WTC11 (cell line): Measurements from ENCODE around the gene PRSS33. TPM values are rescaled to one million over a fixed set of nuclear protein-coding genes. Genes with fewer than 3 reads are reported as not detected.

Experiments
- ATAC-seq: fragments of 200-7000 bp; cut with Tn5 transposase; 2 replicates; pipeline ENCODE4 v1.10.0; 2021; ENCODE audit warnings: mild to moderate bottlenecking, moderate library complexity
- CTCF ChIA-PET: fragments of 300-600 bp; sonication (Branson Sonifier 250); formaldehyde crosslinking; loops from one replicate; lab custom pipeline; 2021; ENCODE audit warnings: antibody characterized with exemption; lab: Charles Lee
- POLR2A ChIA-PET: fragments of 350-600 bp; sonication (Branson Sonifier 250); formaldehyde crosslinking; loops from one replicate; lab custom pipeline; 2021; ENCODE audit warnings: antibody characterized with exemption; lab: Charles Lee
- DNase-seq: peaks from one replicate; pipeline ENCODE4 v3.0.0; 2021; ENCODE audit warnings: low spot score
- H3K27ac Mint-ChIP-seq: 2 replicates; pipeline ENCODE4 v1.8.0; 2021; ENCODE audit warnings: mixed read lengths
- H3K27me3 Mint-ChIP-seq: 2 replicates; pipeline ENCODE4 v1.8.0; 2021; ENCODE audit warnings: low read depth, mild to moderate bottlenecking, moderate library complexity, mixed read lengths
- H3K36me3 Mint-ChIP-seq: 2 replicates; pipeline ENCODE4 v1.8.0; 2021; ENCODE audit warnings: mixed read lengths
- H3K4me1 Mint-ChIP-seq: 2 replicates; pipeline ENCODE4 v1.8.0; 2022; ENCODE audit warnings: mixed read lengths
- H3K4me3 Mint-ChIP-seq: 2 replicates; pipeline ENCODE4 v1.8.0; 2021; ENCODE audit warnings: mild to moderate bottlenecking, moderate library complexity, mixed read lengths
- H3K9me3 Mint-ChIP-seq: 2 replicates; pipeline ENCODE4 v1.8.0; 2021; ENCODE audit warnings: mixed read lengths
- ATF3 ChIP-seq: sonication (generic); formaldehyde crosslinking; conservative IDR thresholded peaks from 2 replicates; pipeline ENCODE4 v1.8.1; 2022; ENCODE audit warnings: mild to moderate bottlenecking, missing genetic modification reagents
- ELF4 ChIP-seq: sonication (generic); formaldehyde crosslinking; IDR thresholded peaks from 2 replicates; pipeline ENCODE4 v1.8.1; 2022; ENCODE audit warnings: low read depth, mild to moderate bottlenecking, moderate library complexity, missing genetic modification reagents
- ESRRA ChIP-seq: sonication (generic); formaldehyde crosslinking; IDR thresholded peaks from 2 replicates; pipeline ENCODE4 v1.8.1; 2022; ENCODE audit warnings: mild to moderate bottlenecking, missing genetic modification reagents, borderline replicate concordance
- ETV6 ChIP-seq: sonication (generic); formaldehyde crosslinking; IDR thresholded peaks from 2 replicates; pipeline ENCODE4 v1.8.1; 2022; ENCODE audit warnings: mild to moderate bottlenecking, missing genetic modification reagents
- MXD4 ChIP-seq: fragments of 250-450 bp; sonication (Bioruptor Pico); IDR thresholded peaks from 2 replicates; pipeline ENCODE4 v1.8.0; 2021; ENCODE audit warnings: mild to moderate bottlenecking, moderate library complexity, borderline replicate concordance
- NFYB ChIP-seq: sonication (generic); formaldehyde crosslinking; conservative IDR thresholded peaks from 2 replicates; pipeline ENCODE4 v1.8.0; 2022; ENCODE audit warnings: low read depth, missing genetic modification reagents
- NR3C1 ChIP-seq: sonication (generic); formaldehyde crosslinking; conservative IDR thresholded peaks from 2 replicates; pipeline ENCODE4 v1.8.1; 2023; ENCODE audit warnings: low read depth, mild to moderate bottlenecking, missing genetic modification reagents
- PREB ChIP-seq: sonication (generic); formaldehyde crosslinking; IDR thresholded peaks from 2 replicates; pipeline ENCODE4 v1.8.1; 2022; ENCODE audit warnings: mild to moderate bottlenecking, missing genetic modification reagents, moderate library complexity, borderline replicate concordance
- SOX15 ChIP-seq: fragments of 250-450 bp; sonication (Bioruptor Pico); IDR thresholded peaks from 2 replicates; pipeline ENCODE4 v1.9.0; 2021; ENCODE audit warnings: mild to moderate bottlenecking
- STAT6 ChIP-seq: sonication (generic); formaldehyde crosslinking; conservative IDR thresholded peaks from 2 replicates; pipeline ENCODE4 v1.8.1; 2023; ENCODE audit warnings: mild to moderate bottlenecking, low read depth, missing genetic modification reagents, moderate library complexity
- USF1 ChIP-seq: sonication (generic); formaldehyde crosslinking; IDR thresholded peaks from 2 replicates; pipeline ENCODE4 v1.8.0; 2022; ENCODE audit warnings: mild to moderate bottlenecking, missing genetic modification reagents
- ZMAT4 ChIP-seq: fragments of 250-450 bp; sonication (Bioruptor Pico); IDR thresholded peaks from 2 replicates; pipeline ENCODE4 v1.9.0; 2021; ENCODE audit warnings: mild to moderate bottlenecking
- ZNF281 ChIP-seq: sonication (generic); formaldehyde crosslinking; IDR thresholded peaks from 2 replicates; pipeline ENCODE4 v1.8.0; 2023; ENCODE audit warnings: mild to moderate bottlenecking, missing genetic modification reagents
- ZSCAN18 ChIP-seq: fragments of 250-450 bp; sonication (Bioruptor Pico); IDR thresholded peaks from 2 replicates; pipeline ENCODE4 v2.1.2; 2022; ENCODE audit warnings: mild to moderate bottlenecking, moderate library complexity
- total RNA-seq: library from RNA; stranded (reverse); gene quantifications from 3 replicates; pipeline ENCODE4 v1.2.3, GENCODE V29; 2021
- TF ChIP-seq, protein P1 (sequence below): sonication (generic); formaldehyde crosslinking; IDR thresholded peaks from 2 replicates; pipeline ENCODE4 v1.8.0; 2023; ENCODE audit warnings: missing genetic modification reagents, mild to moderate bottlenecking, borderline replicate concordance

The PRSS33 gene
- total RNA-seq, 1 experiment from 2014 or later, result 0.24 TPM

DNA sequence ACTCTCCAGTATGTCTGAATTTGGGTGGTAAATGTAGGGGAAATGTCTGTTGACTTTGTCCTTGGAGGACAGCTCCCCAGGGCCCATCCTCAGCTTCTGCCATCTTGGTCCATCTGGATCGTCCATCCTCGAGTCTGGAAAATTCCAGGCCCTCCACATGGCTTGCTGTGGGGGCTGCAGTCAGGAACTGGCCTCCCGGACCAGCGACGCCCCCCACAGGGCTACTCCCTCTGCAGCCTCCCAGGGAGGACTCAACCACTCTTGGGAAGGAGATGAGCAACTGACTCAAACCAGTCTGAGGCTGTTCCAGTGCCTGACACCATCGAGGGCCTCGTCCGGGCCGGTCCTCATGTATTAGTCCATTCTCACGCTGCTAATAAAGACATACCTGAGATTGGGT is 37.3 kb upstream of the PRSS33 start (continued):
- no peak for TF ChIP-seq ZNF281 (CRISPR knock-in tag)
- no peak for TF ChIP-seq ELF4 (CRISPR knock-in tag)
- no peak for TF ChIP-seq ATF3

DNA sequence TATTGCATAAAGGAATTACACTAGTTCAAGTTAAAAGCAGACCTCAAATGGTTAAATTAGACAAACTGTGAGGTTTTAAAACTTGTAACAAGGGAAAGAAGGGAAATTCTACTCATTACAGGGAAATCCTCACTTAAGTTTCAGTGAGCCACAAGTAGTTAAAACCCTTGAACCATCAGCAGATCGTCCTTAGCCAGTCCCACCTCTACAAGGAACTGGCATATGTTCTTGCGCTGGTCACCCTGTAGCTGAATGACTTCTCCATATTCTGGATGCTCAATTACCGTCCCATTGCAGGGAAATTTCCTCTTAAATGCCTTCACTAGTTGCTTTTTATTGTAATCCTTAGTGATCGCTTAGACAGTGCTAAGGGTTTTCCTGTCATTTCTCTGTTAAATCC is 35.1 kb upstream of the PRSS33 start:
- ChIA-PET POLR2A (no interaction called here), CTCF (interaction anchor here (0.6 to 2.0 kb wide), 3 partner anchors 11 to 1807 kb away, joined by 3 to 13 read pairs (median 4); no protein-coding TSS in a partner anchor)
- Mint-ChIP-seq H3K4me1 (no peaks in the 10 kb centered on the region), H3K9me3 (no peaks in the 10 kb centered on the region), H3K27ac (no peak overlapping the region), H3K36me3 (no peaks in the 10 kb centered on the region), H3K4me3 (no peak overlapping the region), H3K27me3 (no peaks in the 10 kb centered on the region)
- no peak for TF ChIP-seq STAT6 (CRISPR knock-in tag)
- no peak for TF ChIP-seq ZSCAN18 (CRISPR knock-in tag)
- no peak for TF ChIP-seq NFYB (CRISPR knock-in tag)
- no peak for TF ChIP-seq ESRRA (CRISPR knock-in tag)
- no peak for ATAC-seq
- DNase-seq, result no peak

DNA sequence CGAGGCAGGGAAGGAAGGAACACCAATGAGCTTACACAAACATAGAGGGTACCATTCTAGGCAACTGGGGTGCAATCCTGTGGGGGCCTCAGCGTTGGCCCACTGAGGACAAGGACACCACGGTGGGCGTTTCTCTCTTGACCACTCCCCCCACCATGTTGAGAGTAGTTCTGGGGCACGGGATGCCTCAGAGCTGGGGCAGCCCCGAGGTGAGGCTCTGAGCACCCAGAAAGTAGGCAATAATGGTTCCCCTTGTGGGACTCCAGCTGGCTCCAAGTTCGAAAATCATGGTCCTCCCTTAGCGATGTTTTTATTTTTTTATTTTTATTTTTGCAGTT is 34.8 kb upstream of the PRSS33 start:
- Mint-ChIP-seq H3K4me3 (no peak overlapping the region), H3K4me1 (no peaks in the 10 kb centered on the region), H3K27me3 (no peaks in the 10 kb centered on the region), H3K9me3 (no peaks in the 10 kb centered on the region), H3K27ac (no peak overlapping the region), H3K36me3 (no peaks in the 10 kb centered on the region)
- ChIA-PET CTCF (interaction anchor here (0.6 kb wide), 1 partner anchor 10 kb away, joined by 3 read pairs; no protein-coding TSS in a partner anchor), POLR2A (no interaction called here)
- ATAC-seq, result no peak
- DNase-seq, result no peak
- TF ChIP-seq PREB (CRISPR knock-in tag) (no peak), ZSCAN18 (CRISPR knock-in tag) (no peak), SOX15 (CRISPR knock-in tag) (no peak), ESRRA (CRISPR knock-in tag) (no peak), MXD4 (CRISPR knock-in tag) (no peak), ZMAT4 (CRISPR knock-in tag) (no peak), USF1 (CRISPR knock-in tag) (no peak), ELF4 (CRISPR knock-in tag) (no peak), NR3C1 (CRISPR knock-in tag) (no peak), ETV6 (CRISPR knock-in tag) (no peak)
- TF ChIP-seq, protein P1, sequence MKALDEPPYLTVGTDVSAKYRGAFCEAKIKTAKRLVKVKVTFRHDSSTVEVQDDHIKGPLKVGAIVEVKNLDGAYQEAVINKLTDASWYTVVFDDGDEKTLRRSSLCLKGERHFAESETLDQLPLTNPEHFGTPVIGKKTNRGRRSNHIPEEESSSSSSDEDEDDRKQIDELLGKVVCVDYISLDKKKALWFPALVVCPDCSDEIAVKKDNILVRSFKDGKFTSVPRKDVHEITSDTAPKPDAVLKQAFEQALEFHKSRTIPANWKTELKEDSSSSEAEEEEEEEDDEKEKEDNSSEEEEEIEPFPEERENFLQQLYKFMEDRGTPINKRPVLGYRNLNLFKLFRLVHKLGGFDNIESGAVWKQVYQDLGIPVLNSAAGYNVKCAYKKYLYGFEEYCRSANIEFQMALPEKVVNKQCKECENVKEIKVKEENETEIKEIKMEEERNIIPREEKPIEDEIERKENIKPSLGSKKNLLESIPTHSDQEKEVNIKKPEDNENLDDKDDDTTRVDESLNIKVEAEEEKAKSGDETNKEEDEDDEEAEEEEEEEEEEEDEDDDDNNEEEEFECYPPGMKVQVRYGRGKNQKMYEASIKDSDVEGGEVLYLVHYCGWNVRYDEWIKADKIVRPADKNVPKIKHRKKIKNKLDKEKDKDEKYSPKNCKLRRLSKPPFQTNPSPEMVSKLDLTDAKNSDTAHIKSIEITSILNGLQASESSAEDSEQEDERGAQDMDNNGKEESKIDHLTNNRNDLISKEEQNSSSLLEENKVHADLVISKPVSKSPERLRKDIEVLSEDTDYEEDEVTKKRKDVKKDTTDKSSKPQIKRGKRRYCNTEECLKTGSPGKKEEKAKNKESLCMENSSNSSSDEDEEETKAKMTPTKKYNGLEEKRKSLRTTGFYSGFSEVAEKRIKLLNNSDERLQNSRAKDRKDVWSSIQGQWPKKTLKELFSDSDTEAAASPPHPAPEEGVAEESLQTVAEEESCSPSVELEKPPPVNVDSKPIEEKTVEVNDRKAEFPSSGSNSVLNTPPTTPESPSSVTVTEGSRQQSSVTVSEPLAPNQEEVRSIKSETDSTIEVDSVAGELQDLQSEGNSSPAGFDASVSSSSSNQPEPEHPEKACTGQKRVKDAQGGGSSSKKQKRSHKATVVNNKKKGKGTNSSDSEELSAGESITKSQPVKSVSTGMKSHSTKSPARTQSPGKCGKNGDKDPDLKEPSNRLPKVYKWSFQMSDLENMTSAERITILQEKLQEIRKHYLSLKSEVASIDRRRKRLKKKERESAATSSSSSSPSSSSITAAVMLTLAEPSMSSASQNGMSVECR, result no peak
